Aorta (tissue), 5 donors: Measurements from ENCODE around the gene SCAMP4. TPM values are rescaled to one million over a fixed set of nuclear protein-coding genes. Genes with fewer than 3 reads are reported as not detected.

Source experiments
- ATAC-seq: fragments of 200-7000 bp; cut with Tn5 transposase; one replicate; pipeline ENCODE4 v1.9.1; 2022; ENCODE audit warnings: moderate library complexity; ENCODE audit not compliant: low FRiP score
- DNase-seq, 2 donors: peaks; one replicate each; pipeline ENCODE4 v3.0.0-alpha.2; 2020
- H3K27ac ChIP-seq, 2 donors: one replicate each; pipeline ENCODE4 v1.5.1; 2013; ENCODE audit warnings: low read length in 2 of 2, mild to moderate bottlenecking in 2 of 2, moderate library complexity in 2 of 2, control low read depth in 1 of 2, inconsistent platforms in 1 of 2, low read depth in 1 of 2
- H3K27me3 ChIP-seq, 2 donors: one replicate each; pipeline ENCODE4 v1.6.1; 2013; ENCODE audit warnings: control low read depth in 1 of 2, low read length in 1 of 2, mild to moderate bottlenecking in 1 of 2, moderate library complexity in 1 of 2; ENCODE audit not compliant: insufficient read depth in 2 of 2, control insufficient read depth in 1 of 2
- H3K36me3 ChIP-seq, 2 donors: one replicate each; pipeline ENCODE4 v1.6.1; 2013; ENCODE audit warnings: control low read depth in 1 of 2, low read length in 1 of 2, mild to moderate bottlenecking in 1 of 2; ENCODE audit not compliant: insufficient read depth in 2 of 2, control insufficient read depth in 1 of 2
- H3K4me1 ChIP-seq, 2 donors: one replicate each; pipeline ENCODE4 v1.6.1; 2013; ENCODE audit warnings: low read length in 2 of 2, control low read depth in 1 of 2, mild to moderate bottlenecking in 1 of 2, moderate library complexity in 1 of 2; ENCODE audit not compliant: insufficient read depth in 2 of 2, control insufficient read depth in 1 of 2
- H3K4me3 ChIP-seq, 2 donors: one replicate each; pipeline ENCODE4 v1.5.1; 2013; ENCODE audit warnings: low read length in 2 of 2, control low read depth in 1 of 2, mild to moderate bottlenecking in 1 of 2
- H3K9me3 ChIP-seq: one replicate; pipeline ENCODE4 v1.6.1; 2013; ENCODE audit warnings: mild to moderate bottlenecking, low read length; ENCODE audit not compliant: control insufficient read depth
- WGBS, 2 donors: extraction: QIAGEN DNeasy Blood & Tissue Kit; methylation state at CpG; one replicate each; pipeline ENCODE4 v1.1.7; 2013; 5-methylcytosine and 5-hydroxymethylcytosine counted together
- intact Hi-C, 2 donors: fragments of 100-400 bp; cut with DNase I; formaldehyde crosslinking; loops; one replicate each; pipeline versions ENCODE4 v1.14.2 to v1.15.0; 2022
- polyA plus RNA-seq, 2 donors: library from polyadenylated mRNA; stranded (reverse); fragments of 200-250 nt; gene quantifications; one replicate each; pipeline ENCODE4 v1.2.3, GENCODE V29; 2013
- total RNA-seq, 2 donors: library from RNA; stranded (reverse); fragmentation: NEBNext Ultra II Directional; extraction: Animal tissue kit (Norgen Biotek cat#: 25700); gene quantifications; one replicate each; pipeline ENCODE4 v1.2.1, GENCODE V29; 2021
- donor health status: healthy with polysubstance abuse.
- donor health status: Bipolar disorder and iron deficiency.
- donor health status: DM: no; HTN: no; CAD: no.
- donor health status: DM: no; HTN: no; CAD: no.
- donor health status: DM: yes; HTN: yes; CAD: no.

SCAMP4 gene
- total and polyA plus RNA-seq, 4 donors: 10.1 to 49.6 (median 29.0) TPM

DNA sequence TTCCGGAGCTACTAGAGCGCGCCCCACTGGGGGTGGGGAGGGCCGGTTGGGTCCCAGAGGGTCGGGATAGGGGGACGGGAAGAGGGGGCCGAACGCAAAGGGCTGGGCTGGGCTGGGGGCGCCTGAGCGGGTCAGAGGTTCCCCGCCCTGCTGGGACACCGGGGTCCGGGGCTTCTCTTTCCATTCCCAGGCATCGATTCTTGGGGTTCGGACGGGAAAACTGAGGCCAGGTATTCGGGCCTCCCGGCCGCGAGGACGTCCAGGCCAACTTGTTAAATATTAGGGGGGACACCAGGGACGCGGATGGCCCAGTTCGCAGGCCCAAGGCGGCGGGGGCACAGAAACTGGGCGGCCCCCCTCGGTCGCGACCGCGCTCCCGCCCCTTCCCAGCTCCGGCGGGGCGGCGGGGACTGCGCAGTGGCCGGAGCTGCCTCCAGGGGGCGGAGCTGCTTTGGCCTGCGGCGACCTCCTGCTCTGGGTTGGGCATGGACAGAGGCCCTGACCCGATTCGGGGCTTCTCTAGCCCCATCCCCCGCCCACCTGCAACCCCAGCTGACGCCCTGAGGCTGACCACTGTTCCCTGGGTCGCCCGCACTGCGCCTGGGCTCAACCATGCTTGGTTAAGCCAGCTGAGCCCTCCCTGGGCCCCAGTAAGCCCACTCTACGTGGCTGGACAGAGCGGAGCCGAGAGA is 40.6 kb upstream of the SCAMP4 start:
- Histone ChIP-seq H3K4me1 (no peaks in the 10 kb centered on the region), H3K27me3 (no peaks in the 10 kb centered on the region), H3K36me3 (no peaks in the 10 kb centered on the region), H3K4me3 (peak overlapping the region; percentile 61 to 65), H3K9me3 (no peaks in the 10 kb centered on the region), H3K27ac (peak overlapping the region in 1 of 2 donors; percentile 21)
- peak; percentile 86 to 92 for DNase-seq
- 11 to 16% methylated on average over 36 to 52 of the region's 52 CpGs for WGBS, 2 donors
- intact Hi-C loops: no loop called here
- ATAC-seq: peak; percentile 76

DNA sequence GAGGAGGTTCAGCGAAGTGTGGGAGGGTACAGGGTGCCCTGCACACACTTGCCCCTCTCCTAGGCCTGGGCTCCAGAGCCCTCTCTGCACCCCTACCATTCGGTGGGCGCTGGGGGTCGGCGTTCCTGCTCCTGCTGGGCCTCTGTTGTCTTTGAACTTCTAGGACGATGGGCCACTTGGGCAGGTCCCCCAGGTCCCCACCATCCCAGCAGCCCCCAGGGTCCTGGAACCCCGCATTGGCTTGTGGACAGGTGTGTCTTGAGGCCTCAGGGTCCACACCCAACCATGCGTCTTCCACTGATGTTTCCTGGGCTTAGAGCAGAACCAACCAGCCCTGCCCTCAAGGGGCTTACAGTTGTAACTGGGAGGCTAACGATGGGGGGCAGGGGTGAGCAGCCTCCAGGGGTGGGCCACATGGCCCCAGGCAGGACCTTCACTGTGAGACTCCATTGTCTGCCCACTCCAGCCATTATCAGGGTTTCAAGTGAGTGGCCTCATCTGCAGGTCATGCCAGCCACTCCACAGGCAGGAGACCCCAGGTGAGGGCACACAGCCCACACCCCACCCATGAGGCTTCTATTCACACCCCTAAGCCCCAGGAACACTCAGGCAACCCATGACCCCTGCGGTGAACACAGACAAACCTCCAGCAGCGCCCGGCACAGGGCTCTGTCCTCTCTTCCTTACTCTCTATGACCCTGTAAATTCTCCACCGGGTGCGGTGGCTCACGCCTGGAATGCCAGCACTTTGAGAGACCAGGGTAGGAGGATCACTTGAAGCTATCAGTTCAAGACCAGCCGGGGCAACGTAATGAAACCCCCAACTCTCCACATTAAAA is 39.8 kb upstream of the SCAMP4 start:
- Histone ChIP-seq H3K9me3 (no peaks in the 10 kb centered on the region), H3K4me1 (no peaks in the 10 kb centered on the region), H3K4me3 (no peak overlapping the region), H3K27ac (peak overlapping the region in 1 of 2 donors; percentile 13), H3K27me3 (no peaks in the 10 kb centered on the region), H3K36me3 (no peaks in the 10 kb centered on the region)
- WGBS, 2 donors: 87 to 88% methylated on average over 17 of the region's 17 CpGs
- DNase-seq (no peak), ATAC-seq (no peak)
- intact Hi-C loops: no loop called here

DNA sequence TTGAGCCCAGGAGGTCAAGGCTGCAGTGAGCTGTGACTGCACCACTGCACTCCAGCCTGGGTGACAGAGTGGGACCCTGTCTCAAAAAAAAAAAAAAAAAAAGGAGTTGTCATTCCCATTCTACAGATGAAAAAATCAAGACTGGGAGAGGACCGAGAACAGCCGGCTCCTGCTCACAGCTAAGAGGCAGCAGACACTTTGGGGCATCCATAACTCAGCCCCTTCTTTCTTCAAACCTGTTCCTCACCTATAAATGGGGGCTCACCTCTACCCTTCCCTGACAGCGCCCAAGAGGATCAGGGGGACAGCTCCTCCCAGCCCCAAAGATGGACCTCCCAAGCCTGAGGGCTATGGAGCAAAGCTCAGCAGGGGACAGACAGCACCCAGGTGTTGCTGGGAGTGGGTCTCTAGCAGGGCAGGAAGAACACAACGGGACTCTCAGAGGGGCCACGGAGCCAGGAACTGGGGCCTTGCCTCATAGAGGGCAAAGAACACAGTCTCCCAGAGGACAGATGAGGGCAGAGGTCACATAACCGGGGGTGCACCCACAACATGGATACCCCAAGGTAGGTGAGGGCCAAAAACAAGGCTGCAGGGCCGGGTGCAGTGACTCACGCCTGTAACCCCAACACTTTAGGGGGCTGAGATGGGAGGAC is 38.4 kb upstream of the SCAMP4 start:
- 87 to 91% methylated on average over 8 of the region's 8 CpGs for WGBS, 2 donors
- ATAC-seq (no peak), DNase-seq (no peak)
- Histone ChIP-seq H3K27me3 (no peaks in the 10 kb centered on the region), H3K4me1 (no peaks in the 10 kb centered on the region), H3K36me3 (no peaks in the 10 kb centered on the region), H3K9me3 (no peaks in the 10 kb centered on the region), H3K27ac (no peak overlapping the region), H3K4me3 (no peak overlapping the region)
- intact Hi-C loops: no loop called here

- H3K4me3 ChIP-seq: no peak overlapping the region
- ATAC-seq (no peak), DNase-seq (no peak)
- intact Hi-C loops: no loop called here
- H3K27me3 ChIP-seq: no peaks in the 10 kb centered on the region
- 92 to 94% methylated on average over 9 of the region's 9 CpGs for WGBS, 2 donors
- no peak overlapping the region for H3K27ac ChIP-seq
- H3K9me3 ChIP-seq: no peaks in the 10 kb centered on the region
- H3K36me3 ChIP-seq: no peaks in the 10 kb centered on the region
- no peaks in the 10 kb centered on the region for H3K4me1 ChIP-seq
Measured at GRCh38 chr19:1867349-1867724, 37.9 kb upstream of the SCAMP4 start.

- Histone ChIP-seq H3K27ac (no peak overlapping the region), H3K4me3 (no peak overlapping the region), H3K9me3 (no peaks in the 10 kb centered on the region), H3K27me3 (no peaks in the 10 kb centered on the region), H3K36me3 (no peaks in the 10 kb centered on the region), H3K4me1 (no peaks in the 10 kb centered on the region)
- intact Hi-C loops: no loop called here
- no peak for DNase-seq
- 87 to 93% methylated on average over 7 of the region's 7 CpGs for WGBS, 2 donors
- ATAC-seq: no peak
Measured at GRCh38 chr19:1868971-1869370, 36.2 kb upstream of the SCAMP4 start.

DNA sequence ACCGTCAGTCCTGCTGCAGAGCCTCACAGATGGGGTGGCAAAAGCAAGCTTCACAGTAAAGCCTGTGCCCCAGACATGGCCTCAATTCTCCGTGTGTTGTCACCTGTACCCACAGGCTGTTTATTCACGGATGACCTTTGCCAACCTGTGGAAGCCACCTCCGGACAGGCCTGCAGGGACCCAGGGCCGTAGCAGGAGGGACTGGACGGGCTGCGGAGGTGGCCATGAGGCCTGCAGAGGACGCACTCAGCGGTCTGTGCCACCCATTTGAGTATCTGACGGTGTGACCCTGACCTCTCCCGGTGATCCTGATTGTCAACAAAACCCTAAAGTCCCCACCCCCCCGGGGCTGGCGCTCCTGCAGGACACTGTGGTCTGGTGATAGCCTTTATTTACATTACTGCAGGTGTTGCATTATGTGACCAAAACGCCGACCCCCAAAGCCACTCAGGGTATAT is 34.0 kb upstream of the SCAMP4 start:
- Histone ChIP-seq H3K9me3 (no peaks in the 10 kb centered on the region), H3K27ac (no peak overlapping the region), H3K27me3 (no peaks in the 10 kb centered on the region), H3K36me3 (no peaks in the 10 kb centered on the region), H3K4me1 (no peaks in the 10 kb centered on the region), H3K4me3 (no peak overlapping the region)
- DNase-seq (no peak), ATAC-seq (no peak)
- 85 to 86% methylated on average over 15 of the region's 15 CpGs for WGBS, 2 donors
- intact Hi-C loops: no loop called here

GRCh38 chr19:1871630-1872029 is 33.6 kb upstream of the SCAMP4 start:
- no peaks in the 10 kb centered on the region for H3K27me3 ChIP-seq
- no peaks in the 10 kb centered on the region for H3K9me3 ChIP-seq
- WGBS, 2 donors: 89% methylated on average over 13 of the region's 13 CpGs
- ATAC-seq (no peak), DNase-seq (no peak)
- H3K4me1 ChIP-seq: no peaks in the 10 kb centered on the region
- intact Hi-C loops: no loop called here
- no peak overlapping the region for H3K27ac ChIP-seq
- H3K36me3 ChIP-seq: no peaks in the 10 kb centered on the region
- H3K4me3 ChIP-seq: no peak overlapping the region

- no peaks in the 10 kb centered on the region for H3K36me3 ChIP-seq
- H3K4me3 ChIP-seq: no peak overlapping the region
- no peaks in the 10 kb centered on the region for H3K4me1 ChIP-seq
- DNase-seq (no peak), ATAC-seq (no peak)
- H3K27me3 ChIP-seq: no peaks in the 10 kb centered on the region
- 77 to 84% methylated on average over 25 of the region's 25 CpGs for WGBS, 2 donors
- H3K9me3 ChIP-seq: no peaks in the 10 kb centered on the region
- peak overlapping the region in 1 of 2 donors; percentile 11 for H3K27ac ChIP-seq
- intact Hi-C loops: no loop called here
Measured at GRCh38 chr19:1872807-1873523, 32.2 kb upstream of the SCAMP4 start.
